ENCODE results near the gene MAN1B1.

The MAN1B1 gene

DNA sequence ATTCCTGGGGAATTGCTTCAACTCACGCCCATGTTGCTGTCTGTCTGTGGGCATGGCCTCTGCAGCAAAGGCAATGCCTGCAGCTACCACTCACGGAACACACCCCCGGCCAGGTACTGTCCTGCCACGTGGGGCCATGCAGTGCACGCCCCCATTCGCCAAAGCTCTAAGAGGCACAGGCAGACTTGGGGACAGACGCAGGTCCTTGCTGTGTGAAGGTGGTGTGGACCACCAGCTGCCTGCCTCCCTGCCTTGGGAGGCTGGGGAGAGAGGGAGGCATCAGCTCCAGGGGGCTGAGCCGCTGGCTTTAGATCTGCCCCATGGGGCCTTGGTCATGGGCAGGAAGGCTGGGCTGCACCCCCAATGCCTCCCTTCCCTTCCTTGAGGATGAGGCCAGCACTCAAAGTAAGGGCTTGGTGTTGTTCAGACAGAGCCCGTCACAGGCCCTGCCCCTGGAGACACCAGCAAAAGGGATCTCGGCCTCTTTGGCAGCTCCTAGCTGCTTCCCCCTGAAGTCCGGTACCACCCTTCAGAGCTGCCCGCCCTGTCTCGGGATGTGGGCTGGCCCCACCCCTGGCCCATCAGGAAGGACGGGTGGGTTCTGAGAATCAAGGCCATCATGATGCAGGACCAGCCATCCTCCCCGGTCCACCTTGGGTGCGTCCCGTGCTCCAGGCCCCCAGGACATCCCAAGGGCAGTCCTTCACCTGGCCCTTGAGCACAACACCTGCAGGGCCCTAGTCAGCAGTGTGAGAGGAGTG is 54.4 kb downstream of the MAN1B1 start:
- H3K4me3 ChIP-seq (ENCODE audit: low read depth, low read length): no peak overlapping the region
- no peak for TF ChIP-seq CTCF (IDR thresholded peaks at IDR 0.05; ENCODE audit: low read depth, low read length)

- TF ChIP-seq CTCF (IDR thresholded peaks at IDR 0.05; ENCODE audit: low read depth, low read length): no peak
- H3K4me3 ChIP-seq (ENCODE audit: low read depth, low read length): no peak overlapping the region
These were observed 55.5 kb downstream of the MAN1B1 start for GRCh38 chr9:137141976-137142936.

DNA sequence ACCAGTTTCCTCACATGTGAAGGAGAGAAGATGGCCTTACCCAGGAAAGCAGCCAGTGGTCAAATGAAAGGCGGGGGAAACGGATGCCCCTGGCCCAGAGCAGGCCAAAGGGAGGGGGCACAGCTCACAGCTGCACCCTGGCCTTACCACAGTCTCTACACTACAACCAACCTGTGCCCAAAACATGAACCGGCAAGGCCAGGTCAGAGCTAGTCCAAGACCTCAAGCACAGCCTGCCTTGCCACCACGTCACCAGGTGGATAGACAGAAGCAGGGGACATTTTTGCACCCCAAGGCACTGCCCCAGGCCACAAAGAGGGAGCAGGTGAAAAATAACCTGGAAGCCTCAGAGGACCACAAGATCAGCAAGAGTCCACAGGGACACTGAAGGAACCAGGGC is 56.7 kb downstream of the MAN1B1 start:
- no peak for TF ChIP-seq CTCF (IDR thresholded peaks at IDR 0.05; ENCODE audit: low read depth, low read length)
- H3K4me3 ChIP-seq (ENCODE audit: low read depth, low read length): no peak overlapping the region

- H3K4me3 ChIP-seq (ENCODE audit: low read depth, low read length): no peak overlapping the region
- no peak for TF ChIP-seq CTCF (IDR thresholded peaks at IDR 0.05; ENCODE audit: low read depth, low read length)
These were observed 59.1 kb downstream of the MAN1B1 start for GRCh38 chr9:137145731-137146526.

GRCh38 chr9:137146527-137146918 is 59.7 kb downstream of the MAN1B1 start:
- no peak overlapping the region for H3K4me3 ChIP-seq (ENCODE audit: low read depth, low read length)
- TF ChIP-seq CTCF (IDR thresholded peaks at IDR 0.05; ENCODE audit: low read depth, low read length): no peak

DNA sequence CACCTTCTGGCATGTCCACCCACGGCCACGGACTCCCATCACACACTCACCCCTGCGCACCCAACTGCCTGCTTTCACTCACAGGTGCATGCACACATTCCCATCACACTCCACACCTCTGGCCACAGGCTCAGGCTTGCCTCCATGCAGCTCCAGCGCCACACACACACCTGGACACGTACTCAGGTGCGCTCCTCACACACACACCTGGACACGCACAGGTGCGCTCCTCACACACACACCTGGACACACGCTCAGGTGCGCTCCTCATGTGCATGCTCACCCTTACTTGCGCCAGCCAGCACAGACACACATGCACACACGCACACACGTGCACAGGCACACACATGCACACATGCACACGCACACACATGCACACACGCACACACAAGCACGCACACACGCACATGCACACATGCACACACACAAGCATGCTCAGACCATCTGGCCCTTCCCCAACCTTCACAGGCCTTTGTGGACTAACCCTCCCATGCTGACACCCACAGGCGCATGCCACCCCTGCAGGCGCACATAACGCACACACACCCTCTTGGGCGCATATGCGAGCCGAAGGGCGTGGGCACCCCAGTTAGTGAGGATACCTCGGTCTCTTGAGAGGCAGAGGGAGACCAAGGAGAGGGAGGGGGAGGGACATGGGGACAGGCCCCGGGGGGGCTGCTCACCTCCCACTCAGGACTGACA is 60.5 kb downstream of the MAN1B1 start:
- no peak for TF ChIP-seq CTCF (IDR thresholded peaks at IDR 0.05; ENCODE audit: low read depth, low read length)
- no peak overlapping the region for H3K4me3 ChIP-seq (ENCODE audit: low read depth, low read length)

Measured in WI38 (cell line).